Measurements from ENCODE around the gene TMEM271. TPM values are rescaled to one million over a fixed set of nuclear protein-coding genes. Genes with fewer than 3 reads are reported as not detected.

The TMEM271 gene
- total and polyA plus RNA-seq, 4 donors: not detected

- no peak overlapping the region for H3K4me3 ChIP-seq (ENCODE audit: low read depth in 1 of 3, low read length in 3 of 3)
- 72% methylated on average over 8 of the region's 8 CpGs for WGBS
- no peaks in the 10 kb centered on the region for H3K9me3 ChIP-seq (ENCODE audit: control insufficient read depth in 4 of 4, low read length in 3 of 4)
- H3K4me1 ChIP-seq (ENCODE audit: control insufficient read depth in 4 of 4, insufficient read depth in 4 of 4, low read length in 3 of 4): no peaks in the 10 kb centered on the region
- H3K27me3 ChIP-seq (ENCODE audit: control insufficient read depth in 4 of 4, insufficient read depth in 4 of 4, low read length in 3 of 4): peaks cover 0 to 6% (median 0%) of the 10 kb centered on the region in 4 donors
- TF ChIP-seq ZBTB33 (IDR thresholded peaks at IDR 0.05) (no peak), EGR1 (IDR thresholded peaks at IDR 0.05; ENCODE audit: low read depth in 2 of 2) (no peak), NR2F2 (IDR thresholded peaks at IDR 0.05) (no peak), FOXA1 (IDR thresholded peaks at IDR 0.05) (no peak), FOXA2 (IDR thresholded peaks at IDR 0.05) (no peak), TAF1 (conservative IDR thresholded peaks at IDR 0.05) (no peak), HNF4G (IDR thresholded peaks at IDR 0.05) (no peak), SP1 (IDR thresholded peaks at IDR 0.05) (no peak), YY1 (IDR thresholded peaks at IDR 0.05) (no peak), HNF4A (conservative IDR thresholded peaks at IDR 0.05) (no peak), RAD21 (IDR thresholded peaks at IDR 0.05) (no peak), CTCF (IDR thresholded peaks at IDR 0.05; ENCODE audit: low read depth, low read length, missing input control) (no peak), MAX (IDR thresholded peaks at IDR 0.05) (no peak), GABPA (IDR thresholded peaks at IDR 0.05 in 1 of 2, conservative IDR thresholded peaks at IDR 0.05 in 1 of 2) (no peak)
- no peaks in the 10 kb centered on the region for H3K36me3 ChIP-seq (ENCODE audit: control insufficient read depth in 4 of 4, insufficient read depth in 3 of 4, low read depth in 1 of 4, low read length in 3 of 4)
- H3K9ac ChIP-seq (ENCODE audit: low read depth in 1 of 2, low read length in 2 of 2): no peak overlapping the region
- no peak for DNase-seq (ENCODE audit: low spot score)
- H3K27ac ChIP-seq (ENCODE audit: low read depth in 1 of 2, low read length in 2 of 2): no peak overlapping the region
Measured at GRCh38 chr4:609400-610050, 33.4 kb upstream of the TMEM271 start.

- Histone ChIP-seq H3K9ac (ENCODE audit: low read depth in 1 of 2, low read length in 2 of 2) (no peak overlapping the region), H3K36me3 (ENCODE audit: control insufficient read depth in 4 of 4, insufficient read depth in 3 of 4, low read depth in 1 of 4, low read length in 3 of 4) (no peaks in the 10 kb centered on the region), H3K27me3 (ENCODE audit: control insufficient read depth in 4 of 4, insufficient read depth in 4 of 4, low read length in 3 of 4) (peaks cover 0 to 6% (median 0%) of the 10 kb centered on the region in 4 donors), H3K4me3 (ENCODE audit: low read depth in 1 of 3, low read length in 3 of 3) (no peak overlapping the region), H3K4me1 (ENCODE audit: control insufficient read depth in 4 of 4, insufficient read depth in 4 of 4, low read length in 3 of 4) (no peaks in the 10 kb centered on the region), H3K27ac (ENCODE audit: low read depth in 1 of 2, low read length in 2 of 2) (no peak overlapping the region), H3K9me3 (ENCODE audit: control insufficient read depth in 4 of 4, low read length in 3 of 4) (no peaks in the 10 kb centered on the region)
- no peak for DNase-seq (ENCODE audit: low spot score)
- 46% methylated on average over 7 of the region's 7 CpGs for WGBS
- no peak for TF ChIP-seq GABPA (IDR thresholded peaks at IDR 0.05 in 1 of 2, conservative IDR thresholded peaks at IDR 0.05 in 1 of 2)
- no peak for TF ChIP-seq EGR1 (IDR thresholded peaks at IDR 0.05; ENCODE audit: low read depth in 2 of 2)
- no peak for TF ChIP-seq MAX (IDR thresholded peaks at IDR 0.05)
- TF ChIP-seq FOXA2 (IDR thresholded peaks at IDR 0.05): no peak
- TF ChIP-seq ZBTB33 (IDR thresholded peaks at IDR 0.05): no peak
- no peak for TF ChIP-seq TAF1 (conservative IDR thresholded peaks at IDR 0.05)
- no peak for TF ChIP-seq NR2F2 (IDR thresholded peaks at IDR 0.05)
- no peak for TF ChIP-seq YY1 (IDR thresholded peaks at IDR 0.05)
- TF ChIP-seq REST (IDR thresholded peaks at IDR 0.05): no peak
- no peak for TF ChIP-seq CTCF (IDR thresholded peaks at IDR 0.05; ENCODE audit: low read depth, low read length, missing input control)
- no peak for TF ChIP-seq RAD21 (IDR thresholded peaks at IDR 0.05)
- TF ChIP-seq RXRA (IDR thresholded peaks at IDR 0.05): no peak
- no peak for TF ChIP-seq FOXA1 (IDR thresholded peaks at IDR 0.05)
- TF ChIP-seq JUND (IDR thresholded peaks at IDR 0.05): no peak
- TF ChIP-seq HNF4G (IDR thresholded peaks at IDR 0.05): no peak
- TF ChIP-seq ATF3 (IDR thresholded peaks at IDR 0.05): no peak
- no peak for TF ChIP-seq HNF4A (conservative IDR thresholded peaks at IDR 0.05)
Measured at GRCh38 chr4:608236-608635, 32.1 kb upstream of the TMEM271 start.

Measured in liver (tissue), 9 donors.